Stimulated activated naive CD4-positive, alpha-beta T cell (primary cell): Measurements from ENCODE around the gene PHC3.
A peak's percentile ranks its signal among the peaks of the same experiment; 100 is the strongest.
"Not testable (repeated sequence)": the region's sequence is repeated elsewhere in the genome, so short reads cannot be mapped to it uniquely, and the experiment has no call there.

ENCODE experiments used
- DNase-seq, 6 experiments: peaks; one replicate each; lab custom pipeline; 2025; lab: John Stamatoyannopoulos, UW

The PHC3 gene

GRCh38 chr3:170195759-170196158 is 14.2 kb upstream of the PHC3 start:
- not testable (repeated sequence) for DNase-seq

GRCh38 chr3:170189398-170190256 is 8.1 kb upstream of the PHC3 start:
- no peak for DNase-seq

- peak in 3 of 6 experiments; percentile 1 to 64 (median 55) for DNase-seq
Observed at GRCh38 chr3:170180079-170180907, 1.2 kb downstream of the PHC3 start.

- no peak for DNase-seq
Observed at GRCh38 chr3:170179432-170179831, 2.1 kb downstream of the PHC3 start.

GRCh38 chr3:170178651-170179050 is 2.9 kb downstream of the PHC3 start:
- DNase-seq: peak; percentile 6 to 72 (median 48)

DNA sequence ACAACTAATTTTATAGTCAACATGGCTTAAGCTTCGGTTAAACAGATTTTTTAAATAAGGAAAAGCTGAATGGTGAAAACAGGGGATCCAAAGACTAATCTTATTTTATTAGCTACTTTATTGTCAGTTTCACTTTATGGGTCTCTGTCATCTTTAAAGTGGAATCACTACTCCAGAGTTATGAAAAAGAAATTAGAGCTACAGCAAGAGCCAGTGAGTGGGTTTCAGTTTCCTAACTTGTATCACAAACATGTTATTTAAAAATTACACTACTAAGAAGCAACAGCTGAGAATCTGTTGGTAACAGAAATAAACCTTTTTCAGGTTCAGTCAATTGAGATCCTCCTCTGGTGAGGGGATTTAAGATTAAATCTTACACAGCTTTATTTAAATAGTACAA is 10.0 kb downstream of the PHC3 start:
- DNase-seq: no peak

GRCh38 chr3:170164717-170165116 is 16.8 kb downstream of the PHC3 start:
- no peak for DNase-seq

DNA sequence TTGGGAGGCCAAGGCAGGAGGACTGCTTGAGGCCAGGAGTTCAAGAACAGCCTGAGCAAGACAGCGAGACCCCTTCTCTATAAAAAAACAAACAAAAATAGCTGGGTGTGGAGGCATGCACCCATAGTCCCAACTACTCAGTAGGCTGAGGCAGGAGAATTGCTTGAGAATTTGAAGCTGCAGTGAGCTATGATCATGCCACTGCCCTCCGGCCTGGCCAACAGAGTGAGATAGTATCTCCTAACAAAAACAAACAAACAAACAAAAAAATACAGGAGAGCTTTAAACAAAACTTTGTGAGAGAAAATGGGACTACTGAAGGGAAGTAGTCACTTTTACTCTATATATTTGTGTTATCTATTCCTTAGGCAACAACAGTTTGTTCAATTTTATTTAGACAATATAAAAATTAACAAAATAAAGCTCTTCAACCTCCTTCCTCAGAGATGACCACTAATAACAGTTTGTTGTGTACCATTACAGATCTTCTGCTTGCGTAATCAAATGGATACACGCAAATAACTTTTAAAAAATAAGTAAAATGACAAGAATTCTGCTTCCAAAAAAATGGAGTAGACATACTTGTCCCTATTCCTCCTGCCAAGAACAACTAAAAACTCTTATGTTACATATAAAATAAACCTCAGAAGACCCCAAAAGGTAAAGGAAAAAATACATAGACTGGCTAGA is 17.4 kb downstream of the PHC3 start:
- no peak for DNase-seq

GRCh38 chr3:170162630-170163029 is 18.9 kb downstream of the PHC3 start:
- DNase-seq: no peak

DNA sequence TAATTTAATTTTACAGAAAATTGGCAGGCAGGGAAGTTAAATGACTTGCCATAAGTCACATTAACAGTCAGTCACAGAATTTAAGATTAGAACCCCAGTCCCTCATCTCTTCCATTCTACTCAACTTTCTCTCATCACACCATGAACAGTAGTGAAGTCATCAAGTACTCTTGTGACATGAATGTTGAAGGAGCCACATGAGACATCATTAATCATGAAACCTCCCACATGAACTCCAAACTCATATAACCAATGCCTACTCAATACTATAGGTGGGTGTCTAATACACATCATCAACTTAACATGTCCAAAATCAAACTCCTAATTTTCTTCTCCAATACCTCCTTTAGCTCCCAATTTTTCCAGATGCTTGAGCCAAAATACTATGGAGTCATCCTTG is 19.5 kb downstream of the PHC3 start:
- no peak for DNase-seq

DNA sequence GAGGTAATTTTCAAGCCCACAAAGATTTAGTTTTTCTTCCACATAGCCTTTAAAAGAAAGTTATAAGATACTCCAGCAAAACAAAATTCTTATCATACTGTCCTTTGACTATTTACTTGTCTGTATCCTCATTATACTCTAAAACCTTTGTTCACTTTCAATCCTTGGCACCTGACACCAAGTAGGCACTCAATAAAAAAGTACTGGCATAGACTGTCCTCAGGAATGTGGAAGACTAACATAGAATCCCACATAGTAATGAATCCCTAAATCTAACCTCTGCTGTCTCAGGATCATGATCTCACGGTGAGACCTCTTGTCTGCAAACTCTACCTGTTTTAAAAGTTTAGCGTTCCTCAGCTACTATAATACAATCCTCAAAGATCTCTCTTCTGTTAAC is 21.6 kb downstream of the PHC3 start:
- no peak for DNase-seq

GRCh38 chr3:170159459-170159858 is 22.1 kb downstream of the PHC3 start:
- DNase-seq: no peak

GRCh38 chr3:170155604-170156003 is 25.9 kb downstream of the PHC3 start:
- DNase-seq: no peak

DNA sequence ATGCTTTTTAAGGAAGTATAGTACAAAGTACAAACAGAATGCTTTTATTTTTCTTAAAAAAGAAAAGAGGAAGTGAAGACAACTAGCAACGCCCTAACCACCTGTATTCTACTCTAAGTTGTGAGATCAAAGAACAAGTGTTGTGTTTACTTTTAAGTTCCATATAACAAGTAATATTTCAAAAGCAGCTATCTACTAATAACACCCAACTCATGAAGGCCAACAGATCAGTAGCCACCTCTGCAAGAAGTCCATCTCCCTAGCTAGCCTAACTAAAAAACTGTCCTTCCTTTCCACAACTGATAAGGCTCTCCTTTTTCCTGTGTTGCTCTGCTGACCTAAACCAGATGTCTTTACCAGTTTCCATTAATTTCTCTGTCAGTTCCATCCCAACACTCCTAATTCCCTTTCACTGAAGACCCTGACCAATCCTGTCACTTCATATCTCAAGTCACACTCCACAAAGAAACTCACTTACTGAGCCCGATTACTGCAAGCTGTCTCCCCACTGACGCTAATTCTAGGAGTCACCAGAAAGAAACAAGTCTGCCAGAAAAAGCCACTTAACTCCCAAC is 26.9 kb downstream of the PHC3 start:
- DNase-seq: peak in 3 of 6 experiments; percentile 19 to 35 (median 31)

DNA sequence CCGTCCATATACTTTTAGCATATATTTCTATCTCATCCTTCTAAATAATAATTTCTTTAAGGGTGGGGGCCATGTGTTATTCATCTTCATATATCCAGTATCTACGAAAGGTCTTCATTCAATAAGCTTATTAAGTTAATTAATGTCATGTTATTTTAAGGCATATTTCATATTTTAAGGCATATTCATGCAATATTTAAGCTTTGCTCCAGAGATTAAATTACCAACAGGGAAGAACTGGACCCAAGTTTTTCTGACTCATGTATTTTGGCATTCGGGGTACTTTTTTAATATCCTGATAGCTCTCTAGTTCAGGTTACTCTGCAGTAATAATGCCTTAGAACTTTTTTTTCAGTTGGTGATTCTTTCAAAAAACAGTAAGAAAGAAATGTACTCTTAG is 27.4 kb downstream of the PHC3 start:
- no peak for DNase-seq

- no peak for DNase-seq
Observed at GRCh38 chr3:170151536-170151935, 30.0 kb downstream of the PHC3 start.

DNA sequence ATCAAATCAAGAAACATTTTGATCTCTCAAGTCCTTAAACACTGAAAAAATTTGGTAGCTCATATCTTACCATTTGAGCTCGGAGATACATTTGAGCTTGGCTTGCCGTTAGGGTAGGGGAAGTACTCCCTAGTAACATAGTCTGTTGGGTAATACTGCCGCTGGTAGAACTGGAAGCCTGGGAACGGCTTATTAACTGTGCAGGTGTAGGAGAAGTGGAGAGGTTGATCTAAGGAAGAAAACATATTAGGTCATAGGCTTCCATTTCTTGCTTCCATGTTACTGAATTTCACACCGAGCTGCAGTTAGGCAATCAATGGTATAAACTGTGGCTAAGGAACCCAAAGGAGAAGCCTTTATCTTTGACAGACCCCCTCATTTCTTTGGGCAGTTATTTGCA is 32.5 kb downstream of the PHC3 start:
- DNase-seq: no peak

DNA sequence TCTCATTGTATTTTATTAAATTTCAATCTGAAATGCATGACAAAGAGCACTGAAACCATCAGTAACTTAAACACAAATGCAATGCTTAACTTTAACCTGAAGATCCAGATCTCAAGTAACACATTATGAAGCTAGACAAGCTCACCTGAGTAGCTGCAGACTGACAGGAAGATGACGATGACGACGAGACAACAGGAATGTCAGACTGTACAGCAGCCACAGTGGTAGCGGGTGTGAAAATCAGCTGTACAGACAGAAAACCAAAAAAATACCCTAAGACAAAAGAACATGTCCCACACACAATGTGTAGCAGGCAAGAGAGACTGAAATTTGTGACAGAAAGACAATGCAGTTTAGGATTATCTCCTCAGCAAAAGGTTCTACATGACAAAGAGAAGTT is 36.3 kb downstream of the PHC3 start:
- DNase-seq: no peak

GRCh38 chr3:170144437-170144843 is 37.1 kb downstream of the PHC3 start:
- no peak for DNase-seq

DNA sequence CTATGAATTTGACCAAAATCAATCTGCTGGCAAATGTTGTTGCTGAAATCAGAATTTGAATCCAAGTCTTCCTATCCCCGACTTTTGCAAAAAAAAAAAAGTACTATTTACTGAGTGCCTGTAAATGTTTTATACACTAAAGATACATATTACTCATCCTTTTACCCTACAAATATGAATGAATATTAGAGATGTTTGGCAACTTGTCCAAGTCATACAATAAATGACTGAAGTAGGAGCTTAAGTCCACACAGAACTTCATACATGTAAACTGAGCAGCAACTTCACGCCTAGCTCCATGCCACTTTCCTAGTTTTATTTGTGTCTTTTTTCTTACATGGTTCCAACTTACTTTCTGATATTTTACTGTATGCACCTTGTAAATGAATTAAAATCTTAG is 39.2 kb downstream of the PHC3 start:
- no peak for DNase-seq

GRCh38 chr3:170137986-170138385 is 43.5 kb downstream of the PHC3 start:
- no peak for DNase-seq

DNA sequence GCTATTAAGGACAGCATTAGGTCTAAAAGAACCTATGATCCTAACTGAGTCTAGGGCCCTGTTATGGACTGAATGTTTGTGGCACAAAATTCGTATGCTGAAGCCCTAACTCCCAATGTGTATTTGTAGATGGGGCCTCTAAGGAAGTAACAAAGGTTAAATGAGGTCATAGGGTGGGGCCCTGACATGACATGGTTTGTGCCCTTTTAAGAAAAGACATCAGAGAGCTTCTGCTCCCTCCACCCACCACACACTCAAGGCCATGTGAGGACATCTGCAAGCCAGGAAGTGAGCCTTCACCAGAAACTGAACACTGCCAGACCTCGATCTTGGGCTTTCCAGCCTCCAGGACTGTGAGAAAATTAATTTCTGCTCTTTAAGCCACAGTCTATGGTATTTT is 49.2 kb downstream of the PHC3 start:
- no peak for DNase-seq
